ENCODE results near the gene PDZD2.
"Not testable (repeated sequence)": the region's sequence is repeated elsewhere in the genome, so short reads cannot be mapped to it uniquely, and the experiment has no call there.

PDZD2 gene

DNA sequence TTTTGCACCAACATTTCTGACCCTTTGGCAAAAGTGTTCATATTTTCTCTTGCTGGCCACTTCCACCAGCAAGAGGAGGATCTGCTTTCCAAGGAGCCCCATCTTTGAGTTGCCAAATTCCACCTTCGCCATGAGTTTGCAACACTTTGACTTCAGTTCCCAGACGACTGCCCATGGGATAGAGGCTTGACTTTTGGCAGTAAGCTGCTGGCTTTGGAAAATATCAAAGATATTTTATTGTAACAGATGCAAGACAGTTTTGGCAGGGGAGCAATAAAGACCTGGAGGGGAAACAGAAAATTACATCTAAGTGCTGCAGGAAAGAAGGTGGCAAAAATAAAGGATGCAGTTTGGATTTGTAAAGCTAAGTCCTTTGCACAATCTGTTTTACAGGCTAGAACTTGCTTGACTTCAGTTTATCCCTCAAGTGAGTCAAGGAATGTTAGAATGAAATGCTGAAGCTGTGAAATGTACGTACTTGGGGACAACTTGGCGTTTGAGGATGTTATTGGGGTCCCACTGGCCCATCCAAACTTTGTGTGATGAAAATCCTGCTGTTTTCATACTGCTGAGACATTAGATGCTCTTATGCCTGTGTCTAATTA lies 302.3 kb downstream of the PDZD2 start:
- DNase-seq = no peak

DNA sequence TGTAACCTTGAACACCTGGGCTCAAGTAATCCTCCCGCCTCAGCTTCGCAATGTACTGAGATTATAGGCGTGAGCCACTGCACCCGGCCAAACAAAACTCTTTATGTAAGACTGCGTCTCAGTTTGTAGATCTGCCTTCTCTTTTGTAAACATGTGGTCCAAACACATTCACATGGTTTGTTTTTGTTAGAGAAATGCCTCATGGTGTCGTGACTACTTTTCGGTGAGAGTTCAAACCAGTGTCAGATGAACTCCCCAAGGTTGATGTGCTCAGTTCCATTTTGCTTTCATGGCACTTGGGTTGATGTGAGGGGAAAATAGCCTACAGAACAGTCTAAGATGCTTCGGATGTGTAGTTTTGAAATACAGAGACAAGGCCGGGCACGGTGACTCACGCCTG lies 303.6 kb downstream of the PDZD2 start:
- no peak for DNase-seq

DNA sequence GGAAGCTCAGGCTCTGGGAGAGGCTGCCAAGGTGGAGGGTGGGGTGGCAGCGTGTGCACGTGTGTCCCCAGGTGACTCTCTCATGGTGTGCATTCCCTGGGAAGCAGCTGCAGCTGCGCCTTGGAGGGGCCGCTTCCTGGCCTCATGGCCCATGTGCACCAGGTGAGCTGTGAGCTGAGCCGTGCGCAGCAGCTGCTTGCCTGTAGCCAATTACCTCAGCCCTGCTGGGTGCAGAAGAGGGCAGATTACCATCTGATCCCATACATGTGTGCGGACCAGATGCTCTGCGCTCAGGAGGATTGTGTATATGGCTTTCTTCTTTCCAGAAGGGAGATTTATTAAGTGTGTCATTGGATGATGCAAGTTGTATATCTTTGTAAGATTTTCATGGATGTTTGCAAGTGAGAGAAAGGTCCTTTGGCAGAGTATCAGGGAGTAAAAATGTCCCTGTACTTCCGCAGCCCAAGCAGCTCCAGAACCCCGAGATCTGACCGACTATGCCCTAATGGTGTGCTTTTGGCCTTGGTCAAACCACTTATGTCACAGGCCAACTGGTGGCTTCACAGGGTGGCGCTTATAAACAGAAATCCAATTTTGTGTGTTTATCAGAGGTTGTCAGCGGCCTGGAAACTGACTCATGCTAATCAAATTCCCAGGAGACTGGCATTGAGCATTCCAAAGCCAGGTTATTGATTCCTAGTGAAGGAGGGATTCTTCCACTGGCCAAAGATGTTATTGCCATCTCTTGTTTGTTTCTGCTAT lies 305.9 kb downstream of the PDZD2 start:
- DNase-seq = no peak

DNA sequence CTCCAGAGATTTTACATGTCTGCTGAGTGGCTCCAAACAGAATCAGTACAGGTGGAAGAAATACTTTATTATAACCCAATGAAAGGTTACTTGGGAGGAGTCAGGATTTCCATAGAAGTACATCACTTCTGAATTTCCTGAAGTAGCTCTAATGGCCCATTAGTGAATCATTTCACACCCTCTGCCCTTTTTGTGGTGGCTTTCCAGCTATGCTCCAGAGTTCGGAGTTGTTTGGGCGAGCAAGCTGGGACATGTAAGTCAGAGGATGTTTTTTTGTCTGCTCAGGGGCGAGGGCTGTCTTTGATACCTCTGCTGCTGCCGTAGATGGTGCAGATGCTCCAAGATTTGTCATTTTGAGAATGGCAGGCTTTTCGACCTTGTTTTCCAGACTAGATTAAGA lies 309.1 kb downstream of the PDZD2 start:
- no peak for DNase-seq

DNA sequence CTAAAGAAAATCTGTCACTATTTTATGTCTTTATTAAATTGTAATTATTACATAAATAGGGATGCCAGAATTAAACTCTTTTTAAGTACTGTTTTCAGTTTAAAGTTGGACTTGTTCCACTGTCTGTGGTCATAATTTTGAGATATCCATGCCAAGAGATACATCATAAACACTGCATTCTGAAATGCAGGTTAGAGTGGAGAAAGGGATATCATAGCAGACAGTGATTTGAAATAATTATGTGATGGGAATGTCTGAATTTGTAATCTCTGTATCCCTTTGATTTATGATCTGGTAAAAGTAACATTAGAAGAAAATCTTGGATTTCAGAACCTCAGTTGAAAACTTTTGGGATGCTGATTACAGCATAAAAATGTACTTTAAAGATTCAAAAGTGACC lies 313.1 kb downstream of the PDZD2 start:
- no peak for DNase-seq

DNA sequence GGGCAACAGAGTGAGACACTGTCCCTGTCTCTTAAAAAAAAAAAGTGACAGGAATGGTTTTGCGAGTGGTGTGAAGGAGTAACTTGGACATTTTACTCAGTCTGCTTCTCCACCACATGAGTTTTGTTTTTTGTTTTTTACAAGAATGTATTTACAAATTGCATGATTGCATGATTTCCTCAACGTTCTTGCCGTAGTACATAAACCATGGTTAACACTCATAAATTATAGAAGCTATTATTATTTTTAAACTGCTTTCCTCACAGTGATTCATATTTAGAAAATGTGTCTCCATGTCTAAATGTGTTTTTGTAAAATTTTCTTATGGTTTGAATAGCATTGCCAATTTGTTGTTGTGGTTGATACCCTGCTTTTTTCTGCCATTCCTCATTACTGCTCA lies 315.2 kb downstream of the PDZD2 start:
- no peak for DNase-seq

DNA sequence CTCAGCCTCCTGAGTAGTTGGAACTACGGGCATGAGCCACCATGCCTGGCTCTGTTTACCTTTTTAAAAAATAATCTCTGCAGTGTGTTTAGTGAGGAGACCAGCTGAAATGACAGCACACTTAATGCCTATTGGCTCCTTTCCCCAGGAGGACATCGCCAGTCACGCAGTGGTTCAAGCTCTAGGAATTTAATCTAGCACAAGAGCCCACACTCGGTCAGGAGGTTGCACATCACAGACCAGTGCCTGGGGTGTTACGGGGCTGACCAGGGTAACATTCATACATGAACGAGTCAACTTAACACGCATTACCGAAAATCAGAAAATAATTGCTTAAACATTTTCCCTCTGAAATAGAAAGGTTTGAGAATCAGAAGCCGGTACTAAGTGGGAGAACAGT lies 318.2 kb downstream of the PDZD2 start:
- DNase-seq = no peak

DNA sequence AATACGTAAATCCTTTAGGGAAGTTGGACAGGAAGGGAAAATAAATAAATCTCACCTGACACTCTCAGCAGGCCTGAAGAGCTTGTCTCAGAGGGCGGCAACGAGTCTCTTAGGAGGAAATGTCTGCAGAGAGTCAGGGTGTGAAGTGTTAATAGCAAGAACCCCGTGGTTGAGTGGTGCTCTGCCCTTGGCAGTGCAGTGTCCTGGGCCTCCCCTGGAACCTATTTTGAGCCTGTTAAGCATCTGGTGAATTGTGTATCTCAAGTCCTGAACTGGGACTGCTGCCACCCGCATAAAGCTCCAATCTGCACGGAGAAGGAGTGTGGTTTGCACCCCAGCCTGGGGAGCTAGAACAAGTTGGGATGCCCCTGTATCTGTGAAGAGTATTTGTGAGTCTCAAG lies 323.4 kb downstream of the PDZD2 start:
- no peak for DNase-seq

DNA sequence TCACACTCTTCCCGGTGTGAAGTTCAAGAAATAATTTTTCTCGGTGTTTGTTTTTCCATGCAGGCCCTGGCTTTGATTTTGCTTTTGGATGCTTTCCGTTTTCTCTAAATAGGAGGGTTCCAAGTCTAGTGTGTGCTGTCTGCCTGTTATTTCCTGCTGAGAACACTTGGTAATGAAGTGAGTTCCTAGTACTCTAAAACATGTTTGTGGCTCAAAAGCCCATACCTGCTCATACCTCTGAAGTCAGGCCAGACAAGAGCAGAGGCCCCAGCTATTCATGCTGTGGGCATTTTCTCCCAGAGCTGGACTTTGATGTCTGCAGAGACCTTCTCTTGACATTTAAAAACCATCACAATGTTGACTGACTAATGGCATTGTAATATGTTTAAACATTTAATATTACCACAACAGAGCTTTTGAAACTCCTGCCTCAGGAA lies 324.0 kb downstream of the PDZD2 start:
- no peak for DNase-seq

DNA sequence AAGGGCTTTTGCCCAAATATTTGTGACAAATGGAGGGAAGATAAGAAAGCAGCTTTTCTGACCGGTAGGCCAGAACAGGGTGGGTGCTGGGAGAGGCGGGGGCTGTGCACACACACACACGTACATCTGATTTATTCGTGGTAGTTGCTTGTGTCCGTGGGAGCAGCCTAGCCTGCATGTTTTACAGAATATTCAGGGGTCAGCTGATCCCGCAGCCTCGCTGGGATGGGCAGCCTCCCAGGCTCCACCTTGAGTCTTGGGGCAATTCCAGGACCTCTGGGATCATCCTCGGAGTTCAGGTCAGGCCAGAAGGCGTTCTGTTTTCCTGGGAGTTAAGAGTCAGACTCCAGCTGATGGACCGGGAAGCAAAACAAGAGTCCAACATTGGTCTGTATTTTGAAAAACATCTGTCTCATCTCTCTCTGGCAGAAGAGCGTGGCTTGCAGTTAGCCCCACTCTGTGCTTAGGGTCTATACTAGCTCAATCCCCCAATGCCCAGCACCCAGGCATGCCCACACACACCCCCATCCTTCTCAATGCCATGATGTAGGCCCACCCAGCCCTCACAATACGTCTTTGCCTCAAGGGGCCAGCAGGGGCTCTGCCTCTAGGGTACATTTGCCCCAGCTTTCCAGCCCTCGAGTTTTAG lies 324.6 kb downstream of the PDZD2 start:
- no peak for DNase-seq

DNA sequence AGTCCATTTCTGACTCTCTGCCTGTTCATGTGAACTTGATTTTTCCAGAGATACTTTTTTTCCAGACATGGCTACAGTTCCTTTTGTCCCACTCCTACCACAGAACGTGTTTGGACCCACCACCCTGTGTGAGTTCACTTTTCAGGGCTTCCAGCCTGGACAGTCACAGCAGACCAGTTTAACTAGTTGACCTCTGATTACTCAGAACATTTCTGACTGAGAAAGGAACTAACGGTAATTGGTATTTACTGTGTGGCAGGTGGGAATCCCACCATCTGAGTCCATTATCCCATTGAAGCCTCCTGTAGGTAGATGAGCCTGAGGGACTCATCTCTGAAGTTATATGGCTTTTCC lies 325.1 kb downstream of the PDZD2 start:
- no peak for DNase-seq

DNA sequence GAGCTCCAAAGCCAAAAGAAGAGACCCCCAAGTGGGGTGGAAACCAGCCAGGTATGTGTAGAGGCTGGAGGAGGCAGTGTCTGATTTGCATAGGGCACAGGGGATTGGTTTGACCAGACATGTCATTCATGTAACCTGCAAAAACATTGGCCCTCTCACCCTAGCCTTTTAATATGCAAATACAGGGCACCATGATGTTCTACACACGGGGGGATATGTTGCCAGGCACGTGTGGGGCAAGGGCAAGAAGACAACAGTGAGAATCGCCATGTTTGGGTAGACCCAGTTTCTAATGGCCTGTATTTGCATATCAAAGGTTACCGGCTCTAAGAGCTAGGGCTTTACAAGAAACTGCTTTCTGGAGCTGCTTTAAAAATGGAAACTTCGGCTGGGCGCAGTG lies 326.3 kb downstream of the PDZD2 start:
- no peak for DNase-seq

DNA sequence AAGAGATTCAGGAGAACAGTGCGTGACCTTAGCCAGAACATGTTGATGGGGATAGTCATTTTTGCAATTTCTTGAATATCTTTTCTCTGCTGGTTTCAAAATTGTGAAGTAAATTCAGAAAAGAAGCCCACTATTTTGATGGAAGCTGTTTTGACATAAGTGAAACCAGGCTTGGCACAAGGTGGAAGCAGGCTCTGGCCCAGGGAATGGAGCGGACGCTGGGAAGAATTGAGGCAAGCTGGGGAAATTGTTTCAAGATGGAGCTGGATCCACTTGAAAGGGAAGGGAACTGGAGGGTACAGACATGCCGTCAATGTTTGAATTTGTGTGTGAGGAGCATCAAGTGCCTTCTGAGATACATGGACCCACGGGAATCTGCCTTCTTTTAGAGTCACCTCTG lies 328.0 kb downstream of the PDZD2 start:
- DNase-seq = no peak

DNA sequence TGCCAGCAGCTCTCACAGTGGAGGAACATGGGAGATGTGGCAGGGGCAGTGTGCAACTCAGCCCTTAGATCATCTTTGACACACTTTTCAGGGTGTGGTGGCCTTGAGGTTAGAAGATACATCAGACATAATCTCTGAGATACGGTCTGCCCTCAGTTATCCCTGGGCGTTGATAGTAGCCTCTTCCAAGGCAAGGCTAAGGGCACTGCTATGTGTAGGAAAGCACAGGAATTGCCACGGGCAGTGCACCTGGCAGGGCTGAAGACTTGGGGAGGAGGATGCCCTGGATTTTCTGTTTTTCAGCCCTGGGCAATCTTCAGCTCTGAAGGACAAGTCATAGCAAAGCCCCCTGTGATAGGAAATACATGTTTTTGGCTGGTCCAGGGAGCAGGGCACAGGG lies 328.5 kb downstream of the PDZD2 start:
- DNase-seq = no peak

DNA sequence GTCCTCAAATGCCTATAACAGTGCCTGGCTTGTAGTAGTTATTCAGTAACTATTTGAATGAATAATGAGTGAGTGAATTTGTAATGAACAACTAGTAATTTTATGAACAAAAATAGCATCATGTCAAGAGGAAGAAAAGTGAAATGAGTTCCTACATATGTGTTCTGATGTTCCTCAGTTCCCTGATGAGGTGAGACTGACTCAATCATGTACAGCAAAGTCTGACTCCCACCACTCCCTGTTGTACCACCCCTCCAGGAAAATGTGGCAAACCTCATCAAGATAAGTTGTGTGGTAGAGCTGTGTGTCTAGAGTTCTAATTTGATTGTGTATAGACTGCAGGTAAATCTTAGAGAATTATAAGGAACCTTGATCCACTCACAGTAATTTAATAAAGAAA lies 333.6 kb downstream of the PDZD2 start:
- peak; percentile 20 for DNase-seq

DNA sequence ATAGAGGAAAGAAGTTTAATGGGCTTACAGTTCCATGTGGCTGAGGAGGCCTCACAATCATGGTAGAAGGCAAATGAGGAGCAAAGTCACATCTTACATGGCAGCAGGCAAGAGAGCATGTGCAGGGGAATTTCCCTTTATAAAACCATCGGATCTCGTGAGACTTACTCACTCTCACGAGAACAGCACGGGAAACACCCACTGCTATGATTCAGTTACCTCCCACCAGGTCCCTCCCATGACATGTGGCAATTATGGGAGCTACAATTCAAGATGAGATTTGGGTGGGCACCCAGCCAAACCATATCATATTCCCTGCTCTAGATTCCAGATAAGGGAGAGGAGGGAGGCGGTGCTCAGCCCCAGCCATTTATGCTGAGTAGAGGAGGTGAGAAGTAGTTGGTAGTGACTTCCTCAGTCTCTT lies 336.3 kb downstream of the PDZD2 start:
- not testable (repeated sequence) for DNase-seq

DNA sequence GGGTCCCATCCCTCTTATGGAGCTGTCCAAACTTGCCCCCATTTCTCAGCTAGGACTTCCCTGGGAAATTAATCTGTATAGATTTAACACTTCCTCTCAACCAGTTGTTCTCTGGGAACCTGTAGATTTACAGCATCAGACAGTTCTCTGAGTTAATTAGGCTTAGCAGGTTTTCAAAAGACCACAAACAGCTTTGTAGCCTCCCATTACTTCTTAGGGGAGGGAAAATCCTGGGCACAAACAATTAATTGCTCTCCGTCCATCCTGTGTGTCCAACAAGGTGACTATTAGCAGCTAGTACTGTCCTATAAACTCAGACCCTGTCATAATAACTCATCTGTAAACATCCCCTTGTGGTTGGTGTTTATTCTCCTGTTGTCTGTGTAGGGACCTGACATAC lies 337.2 kb downstream of the PDZD2 start:
- DNase-seq = no peak

DNA sequence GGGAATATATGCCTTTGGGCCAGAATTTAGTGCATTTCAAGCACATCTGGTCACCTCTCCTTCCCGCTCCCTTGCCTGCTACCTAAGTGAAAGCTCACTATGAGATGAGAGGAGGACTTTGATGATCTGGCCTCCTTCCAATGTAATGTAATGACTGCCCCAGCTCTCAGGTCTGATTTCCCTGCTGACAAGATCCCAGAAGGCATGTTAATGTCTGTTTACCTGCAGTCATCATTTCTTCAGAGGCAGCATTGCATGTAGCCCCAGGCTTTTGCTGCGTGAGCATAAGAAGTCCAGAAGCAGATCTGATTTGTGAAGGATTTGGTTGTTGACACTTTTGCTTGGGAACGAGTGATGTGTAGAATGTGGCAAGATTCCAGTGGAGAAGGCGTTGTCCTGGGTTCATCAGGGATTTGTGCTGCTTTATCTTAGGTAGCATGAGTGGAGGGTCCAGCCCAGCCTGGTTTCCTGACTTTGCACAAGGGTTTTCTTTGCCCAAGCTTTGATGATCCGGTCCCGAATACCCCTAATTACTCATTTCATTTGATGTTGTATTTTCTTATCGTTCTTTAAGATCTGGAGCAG lies 342.5 kb downstream of the PDZD2 start:
- DNase-seq = no peak

DNA sequence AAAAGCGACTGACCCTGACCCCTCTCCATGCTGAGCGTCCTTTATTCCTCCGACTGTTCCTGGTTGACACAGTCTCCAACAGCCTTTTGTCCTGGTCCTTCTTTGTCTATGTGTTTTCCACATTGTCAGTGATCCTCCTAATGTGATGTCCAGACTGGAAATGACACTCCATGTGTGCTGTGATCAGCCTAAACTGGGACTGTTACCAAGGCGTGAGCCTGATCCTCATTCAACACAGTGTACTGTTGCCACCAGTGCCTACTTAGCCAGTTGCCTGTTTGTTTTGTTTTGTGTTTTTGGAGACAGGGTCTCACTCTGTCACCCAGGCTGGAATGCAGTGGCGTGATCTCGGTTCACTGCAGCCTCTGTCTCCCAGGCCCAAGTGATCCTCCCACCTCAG lies 343.1 kb downstream of the PDZD2 start:
- DNase-seq = no peak

DNA sequence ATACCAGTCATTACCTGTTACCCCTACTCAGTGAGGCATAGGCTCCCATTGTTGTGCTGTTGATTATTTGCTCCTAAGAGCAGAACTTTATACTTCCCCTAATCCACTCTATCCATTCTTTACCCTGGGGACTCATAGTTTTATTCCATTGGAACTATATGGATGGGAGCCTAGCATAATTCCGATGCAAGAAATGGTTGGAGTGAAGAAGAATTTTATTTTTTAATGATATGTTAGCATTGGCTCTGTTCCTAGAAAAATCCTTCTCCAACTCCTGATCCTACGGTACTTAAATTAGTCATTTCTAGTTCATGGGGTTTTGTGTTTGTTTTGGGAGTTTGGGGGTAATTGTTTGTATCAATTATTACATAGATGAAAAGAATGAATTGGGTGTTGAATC lies 343.7 kb downstream of the PDZD2 start:
- DNase-seq = no peak

DNA sequence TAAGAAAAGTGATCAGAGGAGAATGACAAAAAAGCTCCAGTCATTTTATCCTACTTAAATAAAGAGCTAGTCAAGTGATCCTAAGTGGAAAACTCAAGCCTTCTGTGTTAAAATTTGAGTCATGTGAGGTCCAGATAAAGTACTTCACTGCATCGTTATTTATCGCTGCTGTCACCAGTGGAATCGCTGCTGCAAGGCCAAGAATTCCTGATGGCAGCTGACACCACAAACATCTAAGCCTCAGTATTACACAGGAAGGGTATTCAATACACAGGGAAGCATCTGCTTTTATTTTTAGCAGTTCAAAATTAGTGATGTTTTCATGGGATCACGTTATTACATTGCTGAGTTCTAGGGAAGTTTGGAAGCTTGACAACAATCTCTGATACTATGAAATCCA lies 344.9 kb downstream of the PDZD2 start:
- DNase-seq = no peak

DNA sequence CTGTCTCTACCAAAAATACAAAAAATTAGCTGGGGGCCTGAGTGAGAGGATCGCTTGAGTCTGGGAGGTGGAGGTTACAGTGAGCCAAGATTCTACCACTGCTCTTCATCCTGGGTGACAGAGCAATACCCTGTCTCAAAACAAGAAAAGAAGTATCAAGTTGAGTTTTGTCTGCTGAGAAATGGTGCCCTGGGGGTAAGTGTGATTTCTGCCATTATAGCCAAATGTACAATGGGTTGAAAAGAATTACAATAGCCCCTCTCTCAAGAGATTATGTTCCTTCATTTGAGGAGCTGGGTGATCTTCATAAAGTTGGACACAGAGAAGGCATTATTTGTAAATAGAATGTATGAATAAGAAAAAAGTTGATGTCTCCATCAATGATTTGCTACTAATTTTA lies 345.8 kb downstream of the PDZD2 start:
- no peak for DNase-seq

DNA sequence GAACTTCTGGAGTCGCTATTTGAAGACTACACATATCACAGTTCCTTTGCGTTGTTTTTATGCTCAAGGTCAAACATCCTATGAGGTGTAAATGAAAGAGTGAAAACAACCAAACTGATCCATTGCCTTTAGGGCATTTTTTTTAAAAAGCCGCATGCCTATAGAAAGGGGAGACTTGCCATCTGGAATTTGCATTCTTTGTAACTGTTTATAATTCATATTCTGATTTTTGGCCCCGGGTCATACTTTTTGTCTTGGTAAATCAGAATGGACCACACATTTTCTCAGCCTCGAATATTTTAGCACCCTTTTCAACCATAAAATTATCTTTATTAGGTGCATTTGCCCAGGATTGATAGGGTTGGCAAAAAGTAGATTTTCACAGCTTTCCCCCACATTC lies 347.2 kb downstream of the PDZD2 start:
- DNase-seq = no peak
